Measurements from ENCODE around the gene SFTPB.

The SFTPB gene

DNA sequence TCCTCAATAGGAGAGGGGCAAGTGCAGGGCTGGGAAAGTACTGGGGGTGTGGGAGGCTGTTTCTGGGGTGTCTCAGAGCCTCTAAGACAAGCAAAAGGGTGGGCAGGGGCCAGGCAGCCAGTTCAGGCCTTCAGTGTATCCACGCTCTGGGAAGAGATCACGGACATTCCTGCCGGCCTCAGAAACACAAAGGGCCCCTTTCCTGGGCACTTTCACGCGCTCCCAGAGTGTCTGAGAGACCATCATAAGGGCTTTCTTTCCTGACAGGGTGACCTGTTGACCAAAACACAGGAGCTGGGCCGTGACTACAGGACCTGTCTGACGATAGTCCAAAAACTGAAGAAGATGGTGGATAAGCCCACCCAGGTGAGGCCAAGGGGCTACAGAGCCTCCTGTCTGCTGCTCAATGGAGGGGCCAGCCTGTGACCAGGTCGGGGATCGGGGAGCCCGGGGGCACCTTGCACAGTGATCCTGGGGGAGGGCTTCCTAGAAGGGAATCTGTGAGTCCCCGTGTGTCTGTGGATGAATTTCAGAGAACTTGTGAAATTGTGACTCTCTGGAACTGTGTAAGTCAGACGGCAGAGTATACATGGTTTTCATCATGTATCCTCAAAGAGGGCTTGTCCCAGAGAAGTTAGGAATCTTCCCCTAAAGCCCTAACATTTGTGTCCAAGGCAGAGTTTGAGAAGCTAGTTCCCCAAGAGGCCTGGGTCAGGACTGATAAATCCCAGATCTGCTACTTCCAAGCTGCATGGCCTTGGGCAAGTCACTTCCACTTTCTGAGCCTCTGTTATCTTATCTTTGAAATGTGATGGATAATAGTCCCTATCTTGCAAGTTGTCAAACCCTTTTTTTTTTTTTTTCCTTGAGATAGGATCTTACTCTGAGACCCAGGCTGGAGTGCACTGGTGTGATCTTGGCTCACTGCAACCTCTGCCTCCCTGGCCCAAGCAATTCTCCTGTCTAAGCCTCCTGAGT lies 28.0 kb upstream of the SFTPB start:
- H3K27ac Mint-ChIP-seq, result no peak overlapping the region
- H3K4me3 Mint-ChIP-seq, result no peak overlapping the region
- peaks cover 65% of the 10 kb centered on the region for H3K4me1 Mint-ChIP-seq (ENCODE audit: low read depth)
- intact Hi-C loops (cut with micrococcal nuclease), result no loop called here
- no peaks in the 10 kb centered on the region for H3K36me3 Mint-ChIP-seq (ENCODE audit: low read depth)
- H3K9me3 Mint-ChIP-seq, result peaks cover 7% of the 10 kb centered on the region
- H3K27me3 Mint-ChIP-seq, result no peaks in the 10 kb centered on the region

DNA sequence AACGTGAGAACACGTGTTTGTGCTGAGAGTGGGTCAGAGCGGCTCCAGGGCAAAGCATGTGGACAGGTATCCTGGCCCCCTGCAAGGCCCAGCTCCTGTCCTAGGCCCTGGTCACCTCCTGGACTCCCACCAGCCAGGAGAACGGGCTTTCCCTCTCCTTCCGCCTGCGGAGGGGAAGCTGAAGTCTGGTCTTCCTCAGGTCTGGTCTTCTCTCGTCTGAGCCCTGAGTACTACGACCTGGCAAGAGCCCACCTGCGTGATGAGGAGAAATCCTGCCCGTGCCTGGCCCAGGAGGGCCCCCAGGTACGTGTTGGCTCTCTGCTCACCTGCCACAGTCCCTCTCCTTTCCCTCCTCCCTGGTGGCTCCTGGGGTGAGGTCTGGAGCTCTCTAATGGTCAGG lies 27.1 kb upstream of the SFTPB start:
- no peaks in the 10 kb centered on the region for H3K36me3 Mint-ChIP-seq (ENCODE audit: low read depth)

DNA sequence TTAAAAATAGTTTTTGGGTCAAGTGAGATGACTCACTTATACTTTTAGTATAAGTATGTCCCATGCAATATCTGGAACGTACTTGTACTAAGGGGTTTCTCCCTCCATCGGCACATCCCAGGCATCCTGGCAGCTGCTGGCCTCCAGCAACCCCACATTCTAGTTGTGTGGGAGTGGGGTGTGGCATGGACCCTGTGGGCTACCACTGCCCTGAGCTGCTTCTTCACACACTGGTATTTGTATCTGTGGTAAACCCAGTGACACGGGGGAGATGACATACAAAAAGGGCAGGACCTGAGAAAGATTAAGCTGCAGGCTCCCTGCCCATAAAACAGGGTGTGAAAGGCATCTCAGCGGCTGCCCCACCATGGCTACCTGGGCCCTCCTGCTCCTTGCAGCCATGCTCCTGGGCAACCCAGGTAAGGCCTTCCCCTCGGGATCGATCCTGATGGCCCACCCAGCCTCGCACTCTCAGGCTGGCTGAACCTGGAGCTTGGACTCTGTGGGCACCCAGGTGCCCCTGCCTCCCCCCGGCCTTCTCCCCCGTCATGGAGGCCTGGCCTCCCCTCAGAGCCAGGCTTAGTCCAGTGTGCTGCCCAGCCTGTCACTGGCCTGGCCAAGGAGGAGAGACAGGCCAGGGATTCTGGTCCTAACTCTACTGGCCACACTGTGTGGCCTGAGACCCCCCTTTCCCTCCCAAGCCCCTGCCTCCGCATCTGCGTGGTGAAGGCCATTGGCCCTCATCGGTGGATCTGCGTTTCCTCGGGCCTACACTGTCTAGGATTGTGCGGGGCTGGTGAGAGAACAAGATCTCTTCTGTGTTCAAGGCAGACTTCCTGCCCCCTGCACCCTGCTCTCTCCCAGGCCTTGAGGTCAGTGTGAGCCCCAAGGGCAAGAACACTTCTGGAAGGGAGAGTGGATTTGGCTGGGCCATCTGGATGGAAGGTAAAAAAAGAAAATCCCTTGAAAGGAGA lies 26.3 kb upstream of the SFTPB start, which contains the start of gene GNLY:
Gene GNLY, plus strand, starts transcription at position 307 of the 974 bp plus-strand sequence. Its CDS starts 61 bp downstream, at position 368.
- intact Hi-C loops (cut with micrococcal nuclease), result no loop called here
- H3K4me3 Mint-ChIP-seq, result no peak within 1 kb of the TSS
- peaks cover 4% of the 10 kb centered on the region for H3K9me3 Mint-ChIP-seq
- no peaks in the 10 kb centered on the region for H3K27me3 Mint-ChIP-seq
- no peaks in the 10 kb centered on the region for H3K36me3 Mint-ChIP-seq (ENCODE audit: low read depth)
- H3K4me1 Mint-ChIP-seq (ENCODE audit: low read depth), result peaks cover 56% of the 10 kb centered on the region
- H3K27ac Mint-ChIP-seq, result no peak within 1 kb of the TSS

More for the DNA sequence above, 27.1 kb upstream of the SFTPB start:
- no peak overlapping the region for H3K4me3 Mint-ChIP-seq
- H3K27ac Mint-ChIP-seq, result no peak overlapping the region
- peaks cover 7% of the 10 kb centered on the region for H3K9me3 Mint-ChIP-seq
- no peaks in the 10 kb centered on the region for H3K27me3 Mint-ChIP-seq
- intact Hi-C loops (cut with micrococcal nuclease), result no loop called here
- H3K4me1 Mint-ChIP-seq (ENCODE audit: low read depth), result peaks cover 59% of the 10 kb centered on the region

DNA sequence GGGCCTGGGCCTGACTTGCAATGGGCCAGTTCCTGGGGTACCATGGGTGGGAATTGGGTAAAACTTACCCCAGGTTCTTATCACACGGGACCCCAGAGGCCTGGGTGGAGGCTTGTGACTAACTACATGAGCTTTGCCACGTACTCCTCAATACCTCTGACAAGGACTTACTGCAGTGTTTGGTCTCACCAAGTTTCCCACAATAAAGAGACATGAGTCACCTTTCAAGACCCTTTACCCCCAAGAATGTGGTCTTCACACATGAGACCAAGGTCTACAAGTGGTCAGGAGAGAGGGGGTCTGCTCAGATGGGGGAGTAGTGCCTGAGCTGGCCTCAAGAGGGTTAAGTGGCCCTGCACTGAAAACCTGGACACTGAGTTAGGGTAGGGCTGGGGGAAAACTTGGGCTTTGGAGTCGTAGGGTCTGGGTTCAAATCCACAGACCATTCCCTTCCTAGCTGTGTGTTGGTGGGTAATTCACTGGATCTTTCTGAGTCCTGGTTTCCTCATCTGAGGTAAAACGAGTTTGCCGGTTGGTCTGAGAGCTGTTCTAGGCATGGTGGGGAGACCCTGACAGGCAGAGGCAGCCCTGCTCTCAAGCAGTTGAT lies 24.1 kb upstream of the SFTPB start:
- H3K27ac Mint-ChIP-seq, result no peak overlapping the region
- H3K36me3 Mint-ChIP-seq (ENCODE audit: low read depth), result no peaks in the 10 kb centered on the region
- H3K4me1 Mint-ChIP-seq (ENCODE audit: low read depth), result peaks cover 35% of the 10 kb centered on the region
- H3K4me3 Mint-ChIP-seq, result no peak overlapping the region
- intact Hi-C loops (cut with micrococcal nuclease), result no loop called here
- H3K27me3 Mint-ChIP-seq, result no peaks in the 10 kb centered on the region
- H3K9me3 Mint-ChIP-seq, result no peaks in the 10 kb centered on the region

DNA sequence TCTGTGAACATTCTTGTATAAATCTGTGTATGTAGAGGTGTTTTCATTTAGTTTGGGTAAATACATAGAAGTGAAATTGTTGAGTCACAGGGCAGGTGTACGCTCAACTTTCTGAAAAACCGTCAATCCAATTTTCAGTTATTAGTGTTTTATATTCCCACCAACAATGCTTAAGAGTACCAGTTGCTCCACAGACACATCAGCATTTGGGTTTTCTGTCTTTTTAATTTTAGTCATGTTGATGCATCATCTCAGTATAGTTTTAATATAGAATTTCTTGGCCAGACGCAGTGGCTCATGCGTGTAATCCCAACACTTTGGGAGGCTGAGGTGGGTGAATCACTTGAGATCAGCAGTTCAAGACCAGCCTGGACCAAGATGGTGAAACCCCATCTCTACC lies 22.9 kb upstream of the SFTPB start:
- H3K36me3 Mint-ChIP-seq (ENCODE audit: low read depth), result no peaks in the 10 kb centered on the region
- no peaks in the 10 kb centered on the region for H3K9me3 Mint-ChIP-seq
- H3K4me3 Mint-ChIP-seq, result no peak overlapping the region
- peaks cover 24% of the 10 kb centered on the region for H3K4me1 Mint-ChIP-seq (ENCODE audit: low read depth)
- intact Hi-C loops (cut with micrococcal nuclease), result no loop called here
- no peaks in the 10 kb centered on the region for H3K27me3 Mint-ChIP-seq
- no peak overlapping the region for H3K27ac Mint-ChIP-seq

DNA sequence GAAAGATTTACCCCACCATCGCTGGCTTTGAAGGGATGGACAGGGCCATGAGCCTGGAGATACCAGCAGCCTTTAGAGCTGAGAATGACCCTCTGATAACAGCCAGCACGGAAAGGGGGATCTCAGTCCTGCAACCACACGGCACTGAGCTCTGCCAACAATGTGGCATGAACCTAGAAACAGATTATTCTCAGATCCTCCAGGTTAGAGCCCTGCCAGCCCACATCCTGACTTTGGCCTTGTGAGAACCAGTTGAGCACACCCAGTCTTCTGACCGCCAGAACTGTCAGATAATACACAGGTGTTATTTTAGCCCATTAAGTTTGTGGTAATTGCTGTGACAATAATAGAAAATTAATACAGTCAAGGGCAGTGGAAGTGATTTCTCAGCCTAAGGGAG lies 16.8 kb upstream of the SFTPB start:
- Mint-ChIP-seq H3K27me3 (no peaks in the 10 kb centered on the region), H3K4me1 (ENCODE audit: low read depth) (peaks cover 7% of the 10 kb centered on the region), H3K9me3 (no peaks in the 10 kb centered on the region), H3K4me3 (no peak overlapping the region), H3K36me3 (ENCODE audit: low read depth) (no peaks in the 10 kb centered on the region), H3K27ac (no peak overlapping the region)
- intact Hi-C loops (cut with micrococcal nuclease), result no loop called here

DNA sequence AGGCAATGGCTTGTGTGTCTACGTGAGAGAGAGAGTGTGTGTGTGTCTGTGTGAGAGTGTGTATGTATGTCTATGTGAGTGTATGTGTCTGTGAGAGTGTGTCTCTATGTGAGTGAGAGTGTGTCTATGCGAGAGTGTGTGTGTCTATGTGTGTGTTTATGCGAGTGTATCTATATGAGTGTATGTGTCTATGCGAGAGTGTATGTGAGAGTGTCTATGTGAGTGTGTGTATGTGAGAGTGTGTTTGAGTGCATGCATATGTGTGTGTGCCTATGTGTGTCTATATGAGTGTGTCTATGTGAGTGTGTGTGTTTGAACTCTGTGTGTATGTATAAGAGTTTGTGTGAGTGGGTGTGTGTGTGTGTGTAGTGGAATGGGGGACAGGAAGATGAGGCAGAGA lies 16.4 kb upstream of the SFTPB start:
- Mint-ChIP-seq H3K4me3 (no peak overlapping the region), H3K27ac (no peak overlapping the region), H3K9me3 (no peaks in the 10 kb centered on the region), H3K4me1 (ENCODE audit: low read depth) (peaks cover 8% of the 10 kb centered on the region), H3K27me3 (no peaks in the 10 kb centered on the region), H3K36me3 (ENCODE audit: low read depth) (no peaks in the 10 kb centered on the region)
- intact Hi-C loops (cut with micrococcal nuclease), result no loop called here

DNA sequence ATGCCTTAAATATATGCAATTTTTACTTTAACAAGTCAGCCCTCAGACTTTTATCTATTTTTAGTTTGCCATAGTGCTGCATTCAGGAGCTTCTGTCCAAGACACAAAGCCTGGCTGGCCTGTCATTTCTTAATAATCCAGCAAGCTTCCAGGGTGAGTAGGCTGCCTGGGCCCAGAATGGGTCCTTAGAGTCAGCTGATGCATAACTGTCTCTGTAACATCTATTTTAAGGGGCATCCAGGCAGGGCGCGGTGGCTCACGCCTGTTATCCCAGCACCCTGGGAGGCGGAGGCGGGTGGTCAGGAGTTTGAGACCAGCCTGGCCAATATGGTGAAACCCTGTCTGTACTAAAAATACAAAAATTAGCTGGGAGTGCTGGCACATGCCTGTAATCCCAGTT lies 14.4 kb upstream of the SFTPB start:
- H3K27ac Mint-ChIP-seq, result no peak overlapping the region
- peaks cover 25% of the 10 kb centered on the region for H3K4me1 Mint-ChIP-seq (ENCODE audit: low read depth)
- intact Hi-C loops (cut with micrococcal nuclease), result no loop called here
- H3K27me3 Mint-ChIP-seq, result peaks cover 2% of the 10 kb centered on the region
- no peaks in the 10 kb centered on the region for H3K9me3 Mint-ChIP-seq
- H3K36me3 Mint-ChIP-seq (ENCODE audit: low read depth), result no peaks in the 10 kb centered on the region
- no peak overlapping the region for H3K4me3 Mint-ChIP-seq

DNA sequence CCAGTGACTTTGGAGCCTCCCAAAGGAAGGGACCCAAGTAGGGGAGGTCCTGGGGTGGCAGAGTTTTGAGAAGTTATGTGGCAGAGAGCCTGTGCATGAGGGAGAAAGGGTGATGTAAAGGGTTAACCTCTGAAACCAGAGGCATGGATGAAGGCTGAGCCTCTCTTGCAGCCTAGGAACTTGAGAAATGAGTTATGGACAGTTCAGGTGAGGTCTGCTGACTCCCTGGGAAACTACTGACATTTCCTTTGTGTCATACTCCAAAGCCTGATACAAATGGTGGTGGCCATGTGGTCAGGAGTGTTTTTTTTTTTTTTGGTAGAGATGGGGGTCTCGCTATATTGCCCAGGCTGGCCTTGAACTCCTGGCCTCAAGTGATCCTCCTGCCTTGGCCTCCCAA lies 13.8 kb upstream of the SFTPB start:
- Mint-ChIP-seq H3K27ac (no peak overlapping the region), H3K36me3 (ENCODE audit: low read depth) (no peaks in the 10 kb centered on the region), H3K27me3 (peaks cover 2% of the 10 kb centered on the region), H3K4me3 (no peak overlapping the region), H3K9me3 (no peaks in the 10 kb centered on the region), H3K4me1 (ENCODE audit: low read depth) (peaks cover 25% of the 10 kb centered on the region)
- intact Hi-C loops (cut with micrococcal nuclease), result no loop called here

DNA sequence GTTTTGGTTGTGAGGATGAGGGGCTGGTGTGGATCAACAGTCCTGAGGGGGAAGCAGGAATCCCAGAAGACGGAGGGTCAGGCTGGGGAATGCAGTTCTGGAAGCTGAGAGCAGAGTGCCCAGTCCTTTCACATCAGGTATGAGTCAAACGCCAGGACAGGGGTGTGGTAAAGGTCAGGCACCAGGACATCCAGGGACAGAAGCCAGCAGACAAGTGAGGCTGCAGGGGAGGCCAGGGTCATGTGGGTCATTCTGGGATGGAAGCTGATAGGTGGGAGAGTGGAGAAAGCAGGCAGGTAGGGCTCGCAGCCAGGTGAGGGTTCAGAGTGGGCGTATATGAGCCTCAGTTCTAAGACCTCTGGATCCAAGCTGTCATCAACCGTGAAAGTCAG lies 13.4 kb upstream of the SFTPB start:
- no peak overlapping the region for H3K4me3 Mint-ChIP-seq
- intact Hi-C loops (cut with micrococcal nuclease), result no loop called here
- peaks cover 2% of the 10 kb centered on the region for H3K27me3 Mint-ChIP-seq
- H3K27ac Mint-ChIP-seq, result no peak overlapping the region
- H3K4me1 Mint-ChIP-seq (ENCODE audit: low read depth), result peaks cover 25% of the 10 kb centered on the region
- H3K9me3 Mint-ChIP-seq, result no peaks in the 10 kb centered on the region
- no peaks in the 10 kb centered on the region for H3K36me3 Mint-ChIP-seq (ENCODE audit: low read depth)

DNA sequence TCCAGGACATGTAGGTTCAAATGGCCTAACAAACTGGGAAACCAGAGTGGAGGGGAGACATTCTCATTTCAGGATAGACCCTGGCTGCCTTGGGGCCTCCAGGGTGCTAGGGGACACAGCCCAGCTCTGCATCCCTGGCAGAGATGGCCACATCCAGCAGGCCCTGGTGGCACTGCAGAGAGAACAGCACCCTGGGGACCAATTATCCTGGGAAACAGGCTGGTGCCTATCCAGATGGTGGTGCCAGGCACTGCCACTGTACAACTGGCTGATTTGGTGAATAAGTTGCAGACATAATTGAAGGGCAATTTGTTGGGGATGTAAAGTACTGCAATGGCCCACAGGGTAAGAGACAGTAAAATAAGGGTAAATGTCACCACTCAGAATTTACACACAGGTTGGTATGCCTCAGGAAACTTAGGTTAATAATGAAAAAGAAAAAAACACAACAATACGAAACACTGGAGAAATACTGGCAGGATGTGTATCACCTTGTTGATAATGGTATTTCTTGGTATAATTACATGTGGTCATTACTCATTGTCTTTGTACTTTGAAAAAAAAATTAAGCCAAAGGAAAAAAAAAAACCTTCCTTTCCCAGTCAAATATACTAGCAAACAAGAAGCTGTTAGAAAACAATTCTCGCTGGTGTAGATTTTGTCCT lies 12.8 kb upstream of the SFTPB start:
- intact Hi-C loops (cut with micrococcal nuclease), result no loop called here
- H3K4me1 Mint-ChIP-seq (ENCODE audit: low read depth), result peaks cover 25% of the 10 kb centered on the region
- H3K4me3 Mint-ChIP-seq, result no peak overlapping the region

DNA sequence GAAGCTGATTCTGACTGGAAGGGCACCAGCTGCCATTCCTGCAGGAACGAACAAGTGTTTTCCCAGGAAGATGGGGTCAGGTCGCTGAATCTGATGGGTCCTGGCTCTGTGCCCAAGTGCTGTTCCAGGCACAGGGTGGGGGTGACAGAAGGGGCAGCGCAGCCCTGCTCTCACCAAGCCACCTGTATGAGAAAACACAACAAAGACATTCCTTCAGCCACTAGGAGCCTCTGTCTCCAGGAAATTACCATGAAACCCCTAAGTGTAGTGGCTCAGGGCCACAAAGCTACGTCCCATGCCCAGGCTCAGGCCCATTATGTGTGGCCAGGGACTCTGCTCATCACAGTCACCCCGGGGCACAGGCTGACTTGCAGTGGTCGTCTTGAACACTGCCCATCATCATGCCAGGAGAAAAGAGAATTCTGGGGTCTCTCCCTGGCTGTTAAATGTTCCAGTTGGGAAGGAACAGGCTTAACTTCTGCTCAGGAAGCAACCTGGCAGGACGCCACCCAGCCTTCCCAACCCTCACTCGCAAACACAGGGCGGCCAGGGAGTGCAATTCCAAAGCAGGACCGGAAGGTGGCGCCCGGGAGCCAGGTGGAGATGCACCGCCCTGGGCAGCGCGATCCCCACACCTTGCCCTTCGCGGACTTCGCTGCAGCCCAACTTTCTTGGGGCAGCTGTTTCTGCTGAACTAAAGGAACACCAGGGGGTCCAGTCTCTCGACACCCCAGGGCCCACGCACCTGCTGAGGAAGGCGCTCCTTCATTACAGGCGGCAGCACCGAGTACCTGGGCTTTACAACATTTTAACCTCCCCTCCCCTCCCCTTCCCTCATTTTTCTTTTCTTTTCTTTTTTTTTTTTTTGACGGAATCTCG lies 11.0 kb upstream of the SFTPB start:
- Mint-ChIP-seq H3K4me1 (ENCODE audit: low read depth) (peaks cover 39% of the 10 kb centered on the region), H3K4me3 (no peak overlapping the region), H3K9me3 (no peaks in the 10 kb centered on the region), H3K27me3 (peaks cover 2% of the 10 kb centered on the region), H3K36me3 (ENCODE audit: low read depth) (no peaks in the 10 kb centered on the region), H3K27ac (no peak overlapping the region)
- intact Hi-C loops (cut with micrococcal nuclease), result loop anchor here (5.0 kb wide), 1 partner anchor 38 kb away; no protein-coding TSS in a partner anchor

More for the DNA sequence above, 12.8 kb upstream of the SFTPB start:
- Mint-ChIP-seq H3K27ac (no peak overlapping the region), H3K9me3 (no peaks in the 10 kb centered on the region), H3K27me3 (peaks cover 2% of the 10 kb centered on the region), H3K36me3 (ENCODE audit: low read depth) (no peaks in the 10 kb centered on the region)

All from dendritic cell treated with granulocyte-macrophage colony-stimulating factor and Interleukin-4, amounts not matched to agents 40 ng/mL and 50 ng/mL, for 4 days (primary cell).